HG03045 (cell line): ENCODE measurements around the gene STOX1.
"Not testable (repeated sequence)": the region's sequence is repeated elsewhere in the genome, so short reads cannot be mapped to it uniquely, and the experiment has no call there.

Source experiments
- ATAC-seq: cut with Tn5 transposase; IDR thresholded peaks from one replicate; pipeline ENCODE4 v1.9.1; 2021; ENCODE audit warnings: mild to moderate bottlenecking, moderate library complexity; ENCODE audit not compliant: unreplicated experiment

Gene STOX1

GRCh38 chr10:68829521-68829920, 2.2 kb downstream of the STOX1 start:
- no peak for ATAC-seq

GRCh38 chr10:68829952-68830351, 2.6 kb downstream of the STOX1 start:
- ATAC-seq, result no peak

- no peak for ATAC-seq
Observed at GRCh38 chr10:68831961-68832455, 4.7 kb downstream of the STOX1 start.

- ATAC-seq, result no peak
Observed at GRCh38 chr10:68832601-68833000, 5.3 kb downstream of the STOX1 start.

GRCh38 chr10:68837626-68838322, 10.4 kb downstream of the STOX1 start:
- ATAC-seq, result no peak

- not testable (repeated sequence) for ATAC-seq
Observed at GRCh38 chr10:68840650-68841049, 13.3 kb downstream of the STOX1 start.

- no peak for ATAC-seq
Observed at GRCh38 chr10:68848281-68848680, 20.9 kb downstream of the STOX1 start.

GRCh38 chr10:68848806-68849205, 21.5 kb downstream of the STOX1 start:
- no peak for ATAC-seq

- no peak for ATAC-seq
Observed at GRCh38 chr10:68856352-68856751, 29.0 kb downstream of the STOX1 start.

GRCh38 chr10:68857005-68857404, 29.7 kb downstream of the STOX1 start:
- no peak for ATAC-seq

- no peak for ATAC-seq
Observed at GRCh38 chr10:68861253-68861652, 33.9 kb downstream of the STOX1 start.

- no peak for ATAC-seq
Observed at GRCh38 chr10:68864611-68865010, 37.3 kb downstream of the STOX1 start.

GRCh38 chr10:68868173-68868572, 40.8 kb downstream of the STOX1 start:
- ATAC-seq, result not testable (repeated sequence)

GRCh38 chr10:68869623-68870022, 42.3 kb downstream of the STOX1 start:
- ATAC-seq, result no peak

- no peak for ATAC-seq
Observed at GRCh38 chr10:68870061-68870460, 42.7 kb downstream of the STOX1 start.

- ATAC-seq, result no peak
Observed at GRCh38 chr10:68870545-68871104, 43.3 kb downstream of the STOX1 start.

GRCh38 chr10:68871105-68871711, 43.9 kb downstream of the STOX1 start:
- no peak for ATAC-seq

GRCh38 chr10:68871731-68872342, 44.5 kb downstream of the STOX1 start:
- ATAC-seq, result no peak

GRCh38 chr10:68876246-68877138, 49.2 kb downstream of the STOX1 start:
- no peak for ATAC-seq

- no peak for ATAC-seq
Observed at GRCh38 chr10:68877482-68878110, 50.3 kb downstream of the STOX1 start.
